SK-N-SH (cell line): Measurements from ENCODE around the gene INSRR.

Experiments used
- CHD2 ChIP-seq: fragments of 150-350 bp; IDR thresholded peaks from 2 replicates; pipeline ENCODE4 v1.6.1; 2018; ENCODE audit warnings: low read length; ENCODE audit not compliant: partially characterized antibody
- CTCF ChIP-seq: fragments of 200-600 bp; sonication (generic); IDR thresholded peaks from 2 replicates; pipeline ENCODE4 v1.6.1; 2017; ENCODE audit warnings: antibody characterized with exemption, mild to moderate bottlenecking, moderate library complexity
- EP300 ChIP-seq, 2 experiments: IDR thresholded peaks; 2 replicates each; pipeline versions ENCODE4 v1.4.0 to v1.6.1; 2012; ENCODE audit warnings: borderline replicate concordance in 1 of 2, low read depth in 1 of 2, low read length in 1 of 2

- TF ChIP-seq CTCF (no peak), CHD2 (no peak), EP300 (IDR thresholded peaks at IDR 0.05; ENCODE audit: borderline replicate concordance in 1 of 2, low read depth in 1 of 2, low read length in 1 of 2) (peak in 1 of 2 experiments; percentile 41; a peak in 1 of 4 replicates)
Observed at GRCh38 chr1:156796340-156797097, 62.4 kb downstream of the INSRR start.
